COLO668 (cell line): ENCODE data around the gene TDRD9.

Source experiments
- DNase-seq: peaks from one replicate; lab custom pipeline; 2025; ENCODE audit not compliant: unreplicated experiment; lab: John Stamatoyannopoulos, UW

The TDRD9 gene

GRCh38 chr14:104101651-104102281 lies 173.5 kb downstream of the TDRD9 start:
- no peak for DNase-seq
